Neural cell (in vitro differentiated cells): ENCODE data around the gene MED19. TPM values are rescaled to one million over a fixed set of nuclear protein-coding genes. Genes with fewer than 3 reads are reported as not detected.

Experiments used
- H2AFZ ChIP-seq: fragments of 200-600, 300-800 bp; sonication (generic), shearing (Covaris generic); 2 replicates; pipeline ENCODE4 v1.6.0; 2014; ENCODE audit warnings: low read depth, mild to moderate bottlenecking, antibody characterized with exemption, low read length, moderate library complexity
- H3F3A ChIP-seq: fragments of 200-600 bp; shearing (Covaris generic); 2 replicates; pipeline ENCODE4 v1.6.1; 2016; ENCODE audit warnings: mild to moderate bottlenecking, moderate library complexity, mixed read lengths, antibody characterized with exemption, low read length; ENCODE audit not compliant: insufficient read depth, poor library complexity, severe bottlenecking
- H3K27ac ChIP-seq: fragments of 200-600, 300-800 bp; sonication (generic), shearing (Covaris generic); 2 replicates; pipeline ENCODE4 v1.5.1; 2014; ENCODE audit warnings: mild to moderate bottlenecking, low read length, moderate library complexity
- H3K27me3 ChIP-seq: fragments of 300-800, 200-600 bp; sonication (generic), shearing (Covaris generic); 2 replicates; pipeline ENCODE4 v1.6.0; 2014; ENCODE audit warnings: mild to moderate bottlenecking, low read depth, low read length, moderate library complexity; ENCODE audit not compliant: insufficient read depth
- H3K36me3 ChIP-seq: fragments of 300-800, 200-600 bp; sonication (generic), shearing (Covaris generic); 2 replicates; pipeline ENCODE4 v1.5.1; 2014; ENCODE audit warnings: mild to moderate bottlenecking, antibody characterized with exemption, low read length, moderate library complexity; ENCODE audit not compliant: insufficient read depth
- H3K4me2 ChIP-seq: fragments of 300-800, 200-600 bp; sonication (generic), shearing (Covaris generic); 2 replicates; pipeline ENCODE4 v1.6.0; 2014; ENCODE audit warnings: mild to moderate bottlenecking, low read length
- H3K4me3 ChIP-seq: fragments of 300-800, 200-600 bp; sonication (generic), shearing (Covaris generic); 2 replicates; pipeline ENCODE4 v1.5.1; 2014; ENCODE audit warnings: mild to moderate bottlenecking, low read length, moderate library complexity
- H3K79me2 ChIP-seq: fragments of 200-600 bp; shearing (Covaris generic); replicated peaks from 2 replicates; pipeline ENCODE4 v1.6.0; 2014; ENCODE audit warnings: mild to moderate bottlenecking, low read length, moderate library complexity; ENCODE audit not compliant: insufficient read depth
- H3K9ac ChIP-seq: fragments of 300-800, 200-600 bp; sonication (generic), shearing (Covaris generic); 2 replicates; pipeline ENCODE4 v1.6.1; 2016; ENCODE audit warnings: mild to moderate bottlenecking, low read length, mixed read lengths
- H3K9me2 ChIP-seq: fragments of 200-600 bp; shearing (Covaris generic); 2 replicates; pipeline ENCODE4 v1.6.1; 2016; ENCODE audit warnings: mild to moderate bottlenecking, low read length, mixed read lengths; ENCODE audit not compliant: insufficient read depth
- H3K9me3 ChIP-seq: fragments of 200-600, 300-800 bp; sonication (generic), shearing (Covaris generic); 2 replicates; pipeline ENCODE4 v1.6.1; 2016; ENCODE audit warnings: mild to moderate bottlenecking, mixed run types, low read length, moderate library complexity, mixed read lengths
- H4K20me1 ChIP-seq: fragments of 200-600 bp; shearing (Covaris generic); 2 replicates; pipeline ENCODE4 v1.6.1; 2016; ENCODE audit warnings: mild to moderate bottlenecking, mixed run types; ENCODE audit not compliant: insufficient read depth
- CTCF ChIP-seq: fragments of 450-650 bp; IDR thresholded peaks from 2 replicates; pipeline ENCODE4 v1.5.1; 2014; ENCODE audit warnings: antibody characterized with exemption, mild to moderate bottlenecking, moderate library complexity; ENCODE audit not compliant: poor library complexity, severe bottlenecking
- EP300 ChIP-seq: fragments of 450-650 bp; conservative IDR thresholded peaks from 2 replicates; pipeline ENCODE4 v1.6.1; 2014; ENCODE audit warnings: antibody characterized with exemption, mild to moderate bottlenecking, moderate library complexity; ENCODE audit not compliant: poor library complexity, severe bottlenecking
- EZH2 ChIP-seq: fragments of 200-600, 300-800 bp; shearing (Covaris generic), sonication (generic); IDR thresholded peaks from 2 replicates; pipeline ENCODE4 v1.6.1; 2014; ENCODE audit warnings: antibody characterized with exemption, low read length, borderline replicate concordance, mild to moderate bottlenecking; ENCODE audit not compliant: insufficient read depth, poor library complexity, severe bottlenecking
- MXI1 ChIP-seq: fragments of 450-650 bp; conservative IDR thresholded peaks from 2 replicates; pipeline ENCODE4 v1.6.1; 2014; ENCODE audit warnings: antibody characterized with exemption, mild to moderate bottlenecking; ENCODE audit not compliant: poor library complexity, severe bottlenecking
- POLR2AphosphoS5 ChIP-seq: IDR thresholded peaks from 2 replicates; pipeline ENCODE4 v1.6.1; 2012
- RAD21 ChIP-seq: fragments of 450-650 bp; conservative IDR thresholded peaks from 2 replicates; pipeline ENCODE4 v1.6.1; 2014; ENCODE audit warnings: antibody characterized with exemption, mild to moderate bottlenecking, moderate library complexity
- REST ChIP-seq: IDR thresholded peaks from 2 replicates; pipeline ENCODE4 v1.6.1; 2012; ENCODE audit warnings: borderline replicate concordance
- SMC3 ChIP-seq: fragments of 450-650 bp; conservative IDR thresholded peaks from 2 replicates; pipeline ENCODE4 v1.6.1; 2014; ENCODE audit warnings: antibody characterized with exemption, mild to moderate bottlenecking, moderate library complexity; ENCODE audit not compliant: poor library complexity
- TAF1 ChIP-seq: IDR thresholded peaks from 2 replicates; pipeline ENCODE4 v1.6.1; 2012; ENCODE audit warnings: low read depth
- polyA plus RNA-seq: library from polyadenylated mRNA; depleted of rRNA; stranded (reverse); fragments of >200 nt; gene quantifications from 2 replicates; pipeline ENCODE4 v1.2.3, GENCODE V29; 2014
- small RNA-seq, 3 experiments: library from RNA; depleted of rRNA; stranded (forward); fragments of <200 nt; gene quantifications; one replicate each; pipeline ENCODE3, GENCODE V24; 2012

The MED19 gene
- polyA plus RNA-seq, 1 donor from 2014 or later = 46.4 TPM

GRCh38 chr11:57656885-57657193 lies 55.2 kb downstream of the MED19 start:
- H3K4me3 ChIP-seq = peak overlapping the region; percentile 82
- peak overlapping the region; percentile 87 for H3K27ac ChIP-seq
- H2AFZ ChIP-seq = peak overlapping the region; percentile 22

More at GRCh38 chr11:57656885-57657193, 55.2 kb downstream of the MED19 start:
- peak overlapping the region; percentile 81 for H3K9ac ChIP-seq
- H4K20me1 ChIP-seq = no peaks in the 10 kb centered on the region
- TF ChIP-seq POLR2AphosphoS5 (no peak), EP300 (no peak), CTCF (no peak), RAD21 (no peak), TAF1 (no peak), SMC3 (no peak), REST (no peak), EZH2 (no peak), MXI1 (no peak)
- H3F3A ChIP-seq = no peaks in the 10 kb centered on the region
- peak overlapping the region; percentile 73 for H3K4me2 ChIP-seq
- no peaks in the 10 kb centered on the region for H3K36me3 ChIP-seq
- H3K9me2 ChIP-seq = no peaks in the 10 kb centered on the region
- H3K27me3 ChIP-seq = no peaks in the 10 kb centered on the region
- H3K9me3 ChIP-seq = no peaks in the 10 kb centered on the region
- H3K79me2 ChIP-seq = peaks cover 13% of the 10 kb centered on the region

Small RNA genes within 50 kb of the gene (small RNA-seq; reads per million reads assigned to genes)
- 0 reads per million in 3 experiments for gene TMX2-CTNND1

Other genes with a start within 250 kb of the MED19 start
- 2.5 and 3.3 TPM in 2 replicates for gene SLC43A1, start 196.5 kb downstream of the MED19 start, polyA plus RNA-seq
- gene TIMM10, start 181.5 kb downstream of the MED19 start, polyA plus RNA-seq = 63.6 and 69.5 TPM in 2 replicates
- not detected in 2 replicates for gene SMTNL1, start 174.6 kb downstream of the MED19 start, polyA plus RNA-seq
- 88.0 and 101 TPM in 2 replicates for gene UBE2L6, start 144.5 kb downstream of the MED19 start, polyA plus RNA-seq
- gene SERPING1, start 114.5 kb downstream of the MED19 start, polyA plus RNA-seq = 0.22 TPM in 1 of 2 replicates, not detected in the other
- 18.4 and 19.8 TPM in 2 replicates for gene YPEL4, start 62.3 kb downstream of the MED19 start, polyA plus RNA-seq
- 18.2 and 22.7 TPM in 2 replicates for gene CLP1, start 54.5 kb downstream of the MED19 start, polyA plus RNA-seq
- 15.8 and 17.4 TPM in 2 replicates for gene ZDHHC5, start 44.1 kb downstream of the MED19 start, polyA plus RNA-seq
- gene TMX2, start 378 bp upstream of the MED19 start, polyA plus RNA-seq = 119 and 130 TPM in 2 replicates
- 509 and 546 TPM in 2 replicates for gene SELENOH, start 29.3 kb upstream of the MED19 start, polyA plus RNA-seq
- not detected in 2 replicates for gene BTBD18, start 39.6 kb upstream of the MED19 start, polyA plus RNA-seq
- 70.3 and 90.3 TPM in 2 replicates for gene CTNND1, start 49.6 kb upstream of the MED19 start, polyA plus RNA-seq